Endothelial cell of umbilical vein (primary cell): ENCODE measurements around the gene RNF217. TPM values are rescaled to one million over a fixed set of nuclear protein-coding genes. Genes with fewer than 3 reads are reported as not detected.

ENCODE experiments used
- BruUV-seq: library from RNA; stranded (reverse); fragments of 400-500 nt; replicated peaks from 2 replicates; lab custom pipeline; 2021; lab: Mats Ljungman, UMichigan
- CTCF ChIA-PET: fragments of 300-600, 350-600 bp; sonication (Branson Sonifier 250); formaldehyde crosslinking; loops from one replicate; lab custom pipeline; 2021; ENCODE audit warnings: antibody characterized with exemption, inconsistent platforms; lab: Charles Lee
- POLR2A ChIA-PET: fragments of 300-600, 350-600 bp; sonication (Branson Sonifier 250); formaldehyde crosslinking; loops from one replicate; lab custom pipeline; 2021; ENCODE audit warnings: antibody characterized with exemption, inconsistent platforms; lab: Charles Lee
- DNase-seq: peaks from one replicate; pipeline ENCODE4 v3.0.0-alpha.2; 2011; ENCODE audit warnings: low read depth, low spot score
- FAIRE-seq: peaks from 2 replicates; lab custom pipeline; 2011; peaks lifted over from hg19 to GRCh38; lab: Jason Lieb, UNC
- H2AFZ ChIP-seq: 2 replicates; pipeline ENCODE4 v1.6.0; 2012; ENCODE audit warnings: low read depth, low read length, control low read depth, inconsistent platforms
- H3K27ac ChIP-seq: 2 replicates; pipeline ENCODE4 v1.5.1; 2011; ENCODE audit warnings: low read depth, mild to moderate bottlenecking, control low read depth, low read length, moderate library complexity; ENCODE audit not compliant: insufficient read depth
- H3K27me3 ChIP-seq, 2 experiments: 2 replicates each; pipeline versions ENCODE4 v1.6.0 to v1.6.1; 2011; ENCODE audit warnings: low read length in 2 of 2, mixed read lengths in 1 of 2; ENCODE audit not compliant: control insufficient read depth in 2 of 2, insufficient read depth in 2 of 2
- H3K36me3 ChIP-seq, 2 experiments: 2 replicates in 1 of 2; 3 replicates in 1 of 2; pipeline ENCODE4 v1.5.1; 2011; ENCODE audit warnings: low read length in 2 of 2, mild to moderate bottlenecking in 1 of 2, moderate library complexity in 1 of 2; ENCODE audit not compliant: control insufficient read depth in 2 of 2, insufficient read depth in 2 of 2; ENCODE audit errors: extremely low read depth in 1 of 2
- H3K4me1 ChIP-seq: 3 replicates; pipeline ENCODE4 v1.5.1; 2011; ENCODE audit warnings: mild to moderate bottlenecking, low read length; ENCODE audit not compliant: control insufficient read depth, insufficient read depth; ENCODE audit errors: extremely low read depth
- H3K4me2 ChIP-seq: 2 replicates; pipeline ENCODE4 v1.6.1; 2011; ENCODE audit warnings: low read length, control low read depth, mixed read lengths; ENCODE audit not compliant: insufficient read depth
- H3K4me3 ChIP-seq, 3 experiments: fragments of 200-600 bp in 1 of 3; sonication (generic), shearing (Covaris generic) in 1 of 3; replicated peaks in 1 of 3; 2 replicates each; pipeline ENCODE4 v1.5.1; 2011 to 2016; ENCODE audit warnings: control low read depth in 3 of 3, low read length in 3 of 3, mild to moderate bottlenecking in 2 of 3, inconsistent platforms in 1 of 3, low read depth in 1 of 3, moderate library complexity in 1 of 3; ENCODE audit not compliant: insufficient read depth in 1 of 3
- H3K79me2 ChIP-seq: 2 replicates; pipeline ENCODE4 v1.6.0; 2012; ENCODE audit warnings: low read length, inconsistent platforms; ENCODE audit not compliant: control insufficient read depth, insufficient read depth
- H3K9ac ChIP-seq: replicated peaks from 2 replicates; pipeline ENCODE3; 2011; ENCODE audit warnings: low read length, control low read depth; ENCODE audit not compliant: insufficient read depth; ENCODE audit errors: extremely low read depth
- H3K9me1 ChIP-seq: replicated peaks from 3 replicates; pipeline ENCODE4 v1.6.0; 2011; ENCODE audit warnings: mild to moderate bottlenecking, low read length; ENCODE audit not compliant: control insufficient read depth, insufficient read depth; ENCODE audit errors: extremely low read depth
- H3K9me3 ChIP-seq: replicated peaks from 2 replicates; pipeline ENCODE4 v1.5.1; 2012; ENCODE audit warnings: low read length, inconsistent platforms; ENCODE audit not compliant: control insufficient read depth, insufficient read depth
- H4K20me1 ChIP-seq: replicated peaks from 2 replicates; pipeline ENCODE3; 2011; ENCODE audit warnings: mild to moderate bottlenecking, low read length; ENCODE audit not compliant: control insufficient read depth, insufficient read depth; ENCODE audit errors: extremely low read depth
- EZH2 ChIP-seq: IDR thresholded peaks from 2 replicates; pipeline ENCODE4 v1.6.1; 2012; ENCODE audit warnings: borderline replicate concordance, low read depth, mild to moderate bottlenecking, moderate library complexity, low read length, inconsistent platforms; ENCODE audit not compliant: severe bottlenecking
- FOS ChIP-seq: IDR thresholded peaks from 2 replicates; pipeline ENCODE4 v1.6.1; 2011; ENCODE audit warnings: mild to moderate bottlenecking, low read length, moderate library complexity, borderline replicate concordance; ENCODE audit not compliant: insufficient read depth
- GATA2 ChIP-seq: IDR thresholded peaks from 2 replicates; pipeline ENCODE4 v1.7.0; 2011; ENCODE audit warnings: low read depth, mild to moderate bottlenecking, moderate library complexity, mixed read lengths, low read length; ENCODE audit not compliant: insufficient read length, insufficient read depth
- JUN ChIP-seq: IDR thresholded peaks from 2 replicates; pipeline ENCODE4 v1.6.1; 2011; ENCODE audit warnings: borderline replicate concordance, low read depth; ENCODE audit not compliant: insufficient read length, insufficient read depth
- MAX ChIP-seq: IDR thresholded peaks from 2 replicates; pipeline ENCODE4 v1.6.1; 2011; ENCODE audit not compliant: insufficient read depth, insufficient read length
- MYC ChIP-seq: IDR thresholded peaks from one replicate; pipeline ENCODE4 v1.6.1; 2011; ENCODE audit warnings: mild to moderate bottlenecking, low read depth, low read length
- POLR2A ChIP-seq: IDR thresholded peaks from 2 replicates; pipeline ENCODE4 v1.6.1; 2012; ENCODE audit warnings: low read depth, mild to moderate bottlenecking, control low read depth, low read length
- POLR2AphosphoS5 ChIP-seq: IDR thresholded peaks from 2 replicates; pipeline ENCODE4 v1.6.1; 2012; ENCODE audit warnings: low read depth, mild to moderate bottlenecking, control low read depth, low read length, moderate library complexity; ENCODE audit not compliant: insufficient read depth
- dilution Hi-C: fragments of 300-500 bp; cut with MboI; formaldehyde crosslinking; loops from one replicate; pipeline ENCODE4 v1.15.0; 2019; ENCODE audit warnings: low sequenced_read_pairs; ENCODE audit not compliant: extremely low pct_ligation_motif_present
- intact Hi-C: fragments of 100-400 bp; cut with micrococcal nuclease; formaldehyde crosslinking; loops from one replicate; pipeline ENCODE4 v1.10.0; 2022
- polyA plus RNA-seq, 4 experiments: library from polyadenylated mRNA; depleted of rRNA in 3 of 4; stranded (reverse) in 3 of 4; unstranded in 1 of 4; fragments of >200 nt; gene quantifications; 2 replicates each; pipeline versions ENCODE4 v1.2.1 to v1.2.3, GENCODE V29; 2011 to 2012; ENCODE audit warnings: missing spikeins in 1 of 4
- total RNA-seq: library from RNA; stranded (reverse); gene quantifications from 2 replicates; pipeline ENCODE4 v1.2.3, GENCODE V29; 2021
- TF ChIP-seq, protein P1 (sequence below), 2 donors: IDR thresholded peaks; 1 replicate in 1 of 2; 2 replicates in 1 of 2; pipeline ENCODE4 v1.5.1; 2011; ENCODE audit warnings: low read length in 2 of 2, mild to moderate bottlenecking in 2 of 2, moderate library complexity in 2 of 2, control low read depth in 1 of 2, inconsistent platforms in 1 of 2, low read depth in 1 of 2; ENCODE audit not compliant: insufficient read depth in 1 of 2; ENCODE audit errors: extremely low read depth in 1 of 2

The RNF217 gene
- total and polyA plus RNA-seq, 2 donors (not counting 3 experiments of a cell fraction or from before 2014, with no cell fraction given): 8.8 to 32.5 TPM

GRCh38 chr6:125076482-125076742 is 114.2 kb downstream of the RNF217 start:
- no peaks in the 10 kb centered on the region for H3K9me3 ChIP-seq
- ChIA-PET CTCF (interaction anchor here (0.9 kb wide), 1 partner anchor 12 kb away, joined by 3 read pairs; no protein-coding TSS in a partner anchor), POLR2A (no interaction called here)
- no peaks in the 10 kb centered on the region for H3K4me1 ChIP-seq
- H4K20me1 ChIP-seq: no peaks in the 10 kb centered on the region
- H3K36me3 ChIP-seq: peaks cover 2 to 5% of the 10 kb centered on the region in 2 experiments
- H3K27me3 ChIP-seq: no peaks in the 10 kb centered on the region
- H3K9ac ChIP-seq: no peak overlapping the region
- dilution Hi-C loops: no loop called here
- FAIRE-seq: no peak
- H2AFZ ChIP-seq: no peak overlapping the region
- no peaks in the 10 kb centered on the region for H3K9me1 ChIP-seq
- no peak for DNase-seq
- intact Hi-C loops: no loop called here
- no peak overlapping the region for H3K4me2 ChIP-seq
- H3K79me2 ChIP-seq: no peaks in the 10 kb centered on the region
- TF ChIP-seq MAX (no peak), POLR2AphosphoS5 (no peak), EZH2 (no peak), GATA2 (no peak), JUN (no peak), MYC (no peak), FOS (no peak), POLR2A (no peak)
- TF ChIP-seq, protein P1, sequence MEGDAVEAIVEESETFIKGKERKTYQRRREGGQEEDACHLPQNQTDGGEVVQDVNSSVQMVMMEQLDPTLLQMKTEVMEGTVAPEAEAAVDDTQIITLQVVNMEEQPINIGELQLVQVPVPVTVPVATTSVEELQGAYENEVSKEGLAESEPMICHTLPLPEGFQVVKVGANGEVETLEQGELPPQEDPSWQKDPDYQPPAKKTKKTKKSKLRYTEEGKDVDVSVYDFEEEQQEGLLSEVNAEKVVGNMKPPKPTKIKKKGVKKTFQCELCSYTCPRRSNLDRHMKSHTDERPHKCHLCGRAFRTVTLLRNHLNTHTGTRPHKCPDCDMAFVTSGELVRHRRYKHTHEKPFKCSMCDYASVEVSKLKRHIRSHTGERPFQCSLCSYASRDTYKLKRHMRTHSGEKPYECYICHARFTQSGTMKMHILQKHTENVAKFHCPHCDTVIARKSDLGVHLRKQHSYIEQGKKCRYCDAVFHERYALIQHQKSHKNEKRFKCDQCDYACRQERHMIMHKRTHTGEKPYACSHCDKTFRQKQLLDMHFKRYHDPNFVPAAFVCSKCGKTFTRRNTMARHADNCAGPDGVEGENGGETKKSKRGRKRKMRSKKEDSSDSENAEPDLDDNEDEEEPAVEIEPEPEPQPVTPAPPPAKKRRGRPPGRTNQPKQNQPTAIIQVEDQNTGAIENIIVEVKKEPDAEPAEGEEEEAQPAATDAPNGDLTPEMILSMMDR (IDR thresholded peaks at IDR 0.05; ENCODE audit: extremely low read depth in 1 of 2, insufficient read depth in 1 of 2, low read depth in 1 of 2, low read length in 2 of 2): no peak
- no TSS peak for BruUV-seq
- no peak overlapping the region for H3K4me3 ChIP-seq
- H3K27ac ChIP-seq: no peak overlapping the region
